Measurements from ENCODE around the gene MTHFD1.

- TF ChIP-seq, protein P1, sequence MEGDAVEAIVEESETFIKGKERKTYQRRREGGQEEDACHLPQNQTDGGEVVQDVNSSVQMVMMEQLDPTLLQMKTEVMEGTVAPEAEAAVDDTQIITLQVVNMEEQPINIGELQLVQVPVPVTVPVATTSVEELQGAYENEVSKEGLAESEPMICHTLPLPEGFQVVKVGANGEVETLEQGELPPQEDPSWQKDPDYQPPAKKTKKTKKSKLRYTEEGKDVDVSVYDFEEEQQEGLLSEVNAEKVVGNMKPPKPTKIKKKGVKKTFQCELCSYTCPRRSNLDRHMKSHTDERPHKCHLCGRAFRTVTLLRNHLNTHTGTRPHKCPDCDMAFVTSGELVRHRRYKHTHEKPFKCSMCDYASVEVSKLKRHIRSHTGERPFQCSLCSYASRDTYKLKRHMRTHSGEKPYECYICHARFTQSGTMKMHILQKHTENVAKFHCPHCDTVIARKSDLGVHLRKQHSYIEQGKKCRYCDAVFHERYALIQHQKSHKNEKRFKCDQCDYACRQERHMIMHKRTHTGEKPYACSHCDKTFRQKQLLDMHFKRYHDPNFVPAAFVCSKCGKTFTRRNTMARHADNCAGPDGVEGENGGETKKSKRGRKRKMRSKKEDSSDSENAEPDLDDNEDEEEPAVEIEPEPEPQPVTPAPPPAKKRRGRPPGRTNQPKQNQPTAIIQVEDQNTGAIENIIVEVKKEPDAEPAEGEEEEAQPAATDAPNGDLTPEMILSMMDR (IDR thresholded peaks at IDR 0.05), result no peak
- no peak for TF ChIP-seq EZH2phosphoT487 (IDR thresholded peaks at IDR 0.05)
- no peak for TF ChIP-seq EZH2 (IDR thresholded peaks at IDR 0.05)
Observed at GRCh38 chr14:64467101-64467500, 78.9 kb downstream of the MTHFD1 start.

Measured in neural progenitor cell (in vitro differentiated cells).